CD14-positive monocyte (primary cell): ENCODE results near the gene EPC1. TPM values are rescaled to one million over a fixed set of nuclear protein-coding genes. Genes with fewer than 3 reads are reported as not detected.

Experiments
- DNase-seq, 3 donors: peaks; one replicate each; pipeline ENCODE4 v3.0.0-alpha.2; 2011 to 2022
- H2AFZ ChIP-seq: 2 replicates; pipeline ENCODE4 v1.6.0; 2012; ENCODE audit warnings: mild to moderate bottlenecking, low read depth, low read length, inconsistent platforms; ENCODE audit not compliant: insufficient read depth, poor library complexity, severe bottlenecking
- H3K27ac ChIP-seq, 2 donors: 1 replicate in 1 of 2; 2 replicates in 1 of 2; pipeline ENCODE4 v1.5.1; 2012 to 2013; ENCODE audit warnings: low read length in 2 of 2, control low read depth in 1 of 2, inconsistent platforms in 1 of 2, low read depth in 1 of 2, mild to moderate bottlenecking in 1 of 2
- H3K27me3 ChIP-seq, 2 donors: one replicate each; pipeline versions ENCODE4 v1.6.0 to v1.6.1; 2011 to 2013; ENCODE audit warnings: low read length in 2 of 2; ENCODE audit not compliant: control insufficient read depth in 2 of 2, insufficient read depth in 2 of 2
- H3K36me3 ChIP-seq, 2 donors: replicated peaks in 1 of 2; 1 replicate in 1 of 2; 2 replicates in 1 of 2; pipeline versions ENCODE4 v1.5.1 to v1.6.1; 2012 to 2013; ENCODE audit warnings: low read length in 2 of 2, control low read depth in 1 of 2, inconsistent platforms in 1 of 2, mild to moderate bottlenecking in 1 of 2; ENCODE audit not compliant: insufficient read depth in 2 of 2, control insufficient read depth in 1 of 2
- H3K4me1 ChIP-seq, 2 donors: 1 replicate in 1 of 2; 2 replicates in 1 of 2; pipeline versions ENCODE4 v1.5.1 to v1.6.1; 2012 to 2013; ENCODE audit warnings: low read length in 2 of 2, control low read depth in 1 of 2, inconsistent platforms in 1 of 2, mild to moderate bottlenecking in 1 of 2, moderate library complexity in 1 of 2; ENCODE audit not compliant: insufficient read depth in 2 of 2, control insufficient read depth in 1 of 2
- H3K4me2 ChIP-seq: replicated peaks from 2 replicates; pipeline ENCODE3; 2012; ENCODE audit warnings: low read length, moderate library complexity, mild to moderate bottlenecking; ENCODE audit not compliant: poor library complexity, severe bottlenecking; ENCODE audit errors: extremely low read depth
- H3K4me3 ChIP-seq, 3 experiments: fragments of 200-600 bp in 1 of 3; sonication (generic) in 1 of 3; replicated peaks in 1 of 3; 1 replicate in 2 of 3; 2 replicates in 1 of 3; pipeline ENCODE4 v1.5.1; 2011 to 2013; ENCODE audit warnings: low read length in 3 of 3, mild to moderate bottlenecking in 3 of 3, control low read depth in 2 of 3, low read depth in 2 of 3, inconsistent platforms in 1 of 3, moderate library complexity in 1 of 3
- H3K79me2 ChIP-seq: 2 replicates; pipeline ENCODE4 v1.6.0; 2012; ENCODE audit warnings: mild to moderate bottlenecking, control low read depth, inconsistent platforms, low read length, moderate library complexity; ENCODE audit not compliant: insufficient read depth
- H3K9ac ChIP-seq: 2 replicates; pipeline ENCODE4 v1.6.0; 2017; ENCODE audit warnings: low read length, mild to moderate bottlenecking; ENCODE audit not compliant: insufficient read depth, poor library complexity, severe bottlenecking
- H3K9me3 ChIP-seq, 2 donors: replicated peaks in 1 of 2; 1 replicate in 1 of 2; 2 replicates in 1 of 2; pipeline versions ENCODE4 v1.5.1 to v1.6.1; 2012 to 2013; ENCODE audit warnings: low read length in 2 of 2, control low read depth in 1 of 2; ENCODE audit not compliant: control insufficient read depth in 1 of 2, insufficient read depth in 1 of 2
- H4K20me1 ChIP-seq: 2 replicates; pipeline ENCODE4 v1.6.0; 2012; ENCODE audit warnings: mild to moderate bottlenecking, low read length, control low read depth, moderate library complexity; ENCODE audit not compliant: insufficient read depth
- H3K27ac Mint-ChIP-seq, 7 donors: one replicate each; pipeline ENCODE4 v1.8.0; 2020; ENCODE audit warnings: mild to moderate bottlenecking in 7 of 7, mixed read lengths in 7 of 7, moderate library complexity in 6 of 7, inconsistent platforms in 2 of 7
- H3K27me3 Mint-ChIP-seq, 3 donors: one replicate each; pipeline ENCODE4 v1.8.0; 2021 to 2022; ENCODE audit warnings: low read depth in 3 of 3, mild to moderate bottlenecking in 3 of 3, mixed read lengths in 3 of 3, moderate library complexity in 3 of 3, inconsistent platforms in 1 of 3
- H3K36me3 Mint-ChIP-seq, 2 donors: one replicate each; pipeline ENCODE4 v1.8.0; 2020; ENCODE audit warnings: mixed read lengths in 2 of 2, inconsistent platforms in 1 of 2, mild to moderate bottlenecking in 1 of 2
- H3K4me1 Mint-ChIP-seq: one replicate; pipeline ENCODE4 v1.8.0; 2020; ENCODE audit warnings: mild to moderate bottlenecking, mixed read lengths
- H3K4me3 Mint-ChIP-seq, 2 donors: one replicate each; pipeline ENCODE4 v1.8.0; 2020; ENCODE audit warnings: mild to moderate bottlenecking in 2 of 2, mixed read lengths in 2 of 2, moderate library complexity in 1 of 2
- H3K9me3 Mint-ChIP-seq, 7 donors: one replicate each; pipeline ENCODE4 v1.8.0; 2020 to 2022; ENCODE audit warnings: mixed read lengths in 7 of 7, mild to moderate bottlenecking in 6 of 7, moderate library complexity in 6 of 7, inconsistent platforms in 2 of 7
- WGBS: methylation state at CpG from one replicate; pipeline ENCODE4 v1.1.5; 2013; ENCODE audit warnings: missing lambda C conversion rate; ENCODE audit not compliant: insufficient coverage; 5-methylcytosine and 5-hydroxymethylcytosine counted together
- intact Hi-C, 2 donors: fragments of 100-400 bp; cut with micrococcal nuclease; formaldehyde crosslinking; loops; one replicate each; pipeline versions ENCODE4 v1.15.0 to v1.15.1; 2023
- polyA plus RNA-seq, 3 donors: library from polyadenylated mRNA; depleted of rRNA in 1 of 3; unstranded in 2 of 3; stranded (reverse) in 1 of 3; fragments of 300-500 nt in 2 of 3; fragments of >200 nt in 1 of 3; fragmentation: Illumina TruSeq in 2 of 3; gene quantifications; 1 replicate in 2 of 3; 2 replicates in 1 of 3; pipeline ENCODE4 v1.2.3, GENCODE V29; 2012 to 2021
- TF ChIP-seq, protein P1 (sequence below): fragments of 200-600 bp; IDR thresholded peaks from one replicate; pipeline ENCODE4 v1.8.0; 2022; ENCODE audit warnings: antibody characterized with exemption, mild to moderate bottlenecking

The EPC1 gene
- polyA plus RNA-seq, 3 donors, result 28.3 to 60.8 (median 31.0) TPM

DNA sequence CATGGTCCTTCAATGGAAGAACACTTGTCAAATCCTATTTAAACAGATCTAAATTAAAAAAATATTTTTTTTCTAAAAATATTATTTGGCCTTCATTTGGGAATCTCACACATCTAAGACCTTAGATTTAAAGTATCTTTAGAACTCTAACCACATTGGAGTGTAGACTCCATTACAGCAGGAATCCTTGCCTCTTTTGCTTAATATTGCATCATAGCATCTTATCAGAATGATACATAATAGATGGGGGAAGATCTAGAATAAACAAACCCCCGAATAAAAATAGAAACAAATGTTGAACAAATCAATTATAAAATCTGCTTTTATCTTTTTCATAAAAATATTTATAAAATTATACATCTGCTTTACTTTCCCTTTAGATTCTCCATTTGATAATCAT is 27.6 kb upstream of the EPC1 start:
- Mint-ChIP-seq H3K4me1 (peaks cover 15% of the 10 kb centered on the region), H3K4me3 (no peak overlapping the region)
- H3K79me2 ChIP-seq, result peaks cover 87% of the 10 kb centered on the region

DNA sequence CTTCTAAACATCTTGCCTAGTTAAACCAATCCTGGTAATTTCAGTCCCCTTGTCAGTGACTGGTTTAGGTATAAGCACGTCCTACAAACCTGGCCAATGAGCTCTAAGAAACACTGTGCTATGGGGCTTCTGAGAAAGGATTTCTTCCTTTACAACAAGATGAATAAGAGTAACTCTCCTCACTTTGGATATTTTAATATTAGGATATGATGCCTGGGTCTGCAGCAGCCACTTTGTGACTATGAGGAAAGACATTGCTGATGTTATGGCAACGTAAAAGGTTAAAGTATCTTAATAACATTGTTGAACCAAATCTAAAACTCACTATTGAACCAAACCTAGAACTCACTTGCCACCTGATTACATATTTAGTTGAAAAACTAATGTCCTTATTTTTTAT is 26.5 kb upstream of the EPC1 start:
- peaks cover 15% of the 10 kb centered on the region for H3K4me1 Mint-ChIP-seq
- H3K4me3 ChIP-seq, result no peak overlapping the region
- H3K27ac ChIP-seq, result no peak overlapping the region
- WGBS, result no CpG with 5 or more reads among the region's 2 CpGs
- peaks cover 8 to 18% of the 10 kb centered on the region in 2 donors for H3K4me1 ChIP-seq
- H3K9me3 ChIP-seq, result no peaks in the 10 kb centered on the region
- intact Hi-C loops, result loop anchor here in 1 of 2 donors (10.0 kb wide), 1 partner anchor 319 kb away; the partner anchor contains the start of gene KIF5B
- H3K27ac Mint-ChIP-seq, result no peak overlapping the region
- TF ChIP-seq, protein P1, sequence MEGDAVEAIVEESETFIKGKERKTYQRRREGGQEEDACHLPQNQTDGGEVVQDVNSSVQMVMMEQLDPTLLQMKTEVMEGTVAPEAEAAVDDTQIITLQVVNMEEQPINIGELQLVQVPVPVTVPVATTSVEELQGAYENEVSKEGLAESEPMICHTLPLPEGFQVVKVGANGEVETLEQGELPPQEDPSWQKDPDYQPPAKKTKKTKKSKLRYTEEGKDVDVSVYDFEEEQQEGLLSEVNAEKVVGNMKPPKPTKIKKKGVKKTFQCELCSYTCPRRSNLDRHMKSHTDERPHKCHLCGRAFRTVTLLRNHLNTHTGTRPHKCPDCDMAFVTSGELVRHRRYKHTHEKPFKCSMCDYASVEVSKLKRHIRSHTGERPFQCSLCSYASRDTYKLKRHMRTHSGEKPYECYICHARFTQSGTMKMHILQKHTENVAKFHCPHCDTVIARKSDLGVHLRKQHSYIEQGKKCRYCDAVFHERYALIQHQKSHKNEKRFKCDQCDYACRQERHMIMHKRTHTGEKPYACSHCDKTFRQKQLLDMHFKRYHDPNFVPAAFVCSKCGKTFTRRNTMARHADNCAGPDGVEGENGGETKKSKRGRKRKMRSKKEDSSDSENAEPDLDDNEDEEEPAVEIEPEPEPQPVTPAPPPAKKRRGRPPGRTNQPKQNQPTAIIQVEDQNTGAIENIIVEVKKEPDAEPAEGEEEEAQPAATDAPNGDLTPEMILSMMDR, result no peak
- no peak overlapping the region for H3K4me3 Mint-ChIP-seq
- H3K79me2 ChIP-seq, result peaks cover 92% of the 10 kb centered on the region
- H3K9me3 Mint-ChIP-seq, result no peaks in the 10 kb centered on the region
- no peak overlapping the region for H3K4me2 ChIP-seq
- H3K27me3 ChIP-seq, result no peaks in the 10 kb centered on the region
- peaks cover 8 to 12% of the 10 kb centered on the region in 2 donors for H3K36me3 Mint-ChIP-seq
- no peak overlapping the region for H2AFZ ChIP-seq
- H3K27me3 Mint-ChIP-seq, result no peaks in the 10 kb centered on the region
- peaks cover 0 to 8% of the 10 kb centered on the region in 2 donors for H3K36me3 ChIP-seq
- no peak overlapping the region for H3K9ac ChIP-seq
- DNase-seq, result no peak
- peaks cover 35% of the 10 kb centered on the region for H4K20me1 ChIP-seq

More for the DNA sequence above, 27.6 kb upstream of the EPC1 start:
- no peaks in the 10 kb centered on the region for H3K27me3 ChIP-seq
- H3K9me3 ChIP-seq, result no peaks in the 10 kb centered on the region
- peaks cover 30% of the 10 kb centered on the region for H4K20me1 ChIP-seq
- no peak overlapping the region for H3K4me2 ChIP-seq
- H3K4me3 ChIP-seq, result no peak overlapping the region
- no peak overlapping the region for H3K27ac ChIP-seq
- no peak overlapping the region for H2AFZ ChIP-seq
- peaks cover 8 to 18% of the 10 kb centered on the region in 2 donors for H3K4me1 ChIP-seq
- WGBS, result no CpG with 5 or more reads among the region's 1 CpG
- H3K9ac ChIP-seq, result no peak overlapping the region
- H3K27me3 Mint-ChIP-seq, result no peaks in the 10 kb centered on the region
- intact Hi-C loops, result loop anchor here in 1 of 2 donors (10.0 kb wide), 1 partner anchor 320 kb away; the partner anchor contains the start of gene KIF5B
- H3K27ac Mint-ChIP-seq, result no peak overlapping the region
- no peaks in the 10 kb centered on the region for H3K9me3 Mint-ChIP-seq
- peaks cover 8 to 12% of the 10 kb centered on the region in 2 donors for H3K36me3 Mint-ChIP-seq
- TF ChIP-seq, protein P1, result no peak
- no peak for DNase-seq
- H3K36me3 ChIP-seq, result peaks cover 0 to 8% of the 10 kb centered on the region in 2 donors
